Astrocyte (in vitro differentiated cells and primary cell): ENCODE data around the gene LCE1A.

Experiments
- CTCF ChIP-seq: IDR thresholded peaks from 2 replicates; pipeline ENCODE4 v1.5.1; 2011; ENCODE audit warnings: low read depth, mild to moderate bottlenecking, inconsistent platforms, low read length, moderate library complexity; ENCODE audit not compliant: insufficient read depth
- EZH2 ChIP-seq: IDR thresholded peaks from 2 replicates; pipeline ENCODE4 v1.6.1; 2012; ENCODE audit warnings: mild to moderate bottlenecking, low read length, inconsistent platforms; ENCODE audit not compliant: insufficient read depth

- TF ChIP-seq CTCF (no peak), EZH2 (no peak)
These were observed 28.4 kb downstream of the LCE1A start for GRCh38 chr1:152855661-152856060.
